ENCODE data around the gene MYOCD.
"Not testable (repeated sequence)": the region's sequence is repeated elsewhere in the genome, so short reads cannot be mapped to it uniquely, and the experiment has no call there.

Gene MYOCD

GRCh38 chr17:12665263-12666210 is at the start of gene MYOCD:
MYOCD (plus strand) TSS chr17:12665890; CDS start chr17:12666189, 299 bp downstream.
- DNase-seq: no peak
- in situ Hi-C loops (cut with HindIII; ENCODE audit: low pct_ligation_motif_present, low pct_unique_long_range_greater_than_20kb, low sequenced_read_pairs): no loop called here

- in situ Hi-C loops (cut with HindIII; ENCODE audit: low pct_ligation_motif_present, low pct_unique_long_range_greater_than_20kb, low sequenced_read_pairs): no loop called here
- no peak for DNase-seq
Measured at GRCh38 chr17:12616161-12616560, 49.5 kb upstream of the MYOCD start.

- in situ Hi-C loops (cut with HindIII; ENCODE audit: low pct_ligation_motif_present, low pct_unique_long_range_greater_than_20kb, low sequenced_read_pairs): no loop called here
Measured at GRCh38 chr17:12618557-12618956, 47.1 kb upstream of the MYOCD start.

GRCh38 chr17:12619459-12620199 is 46.1 kb upstream of the MYOCD start:
- in situ Hi-C loops (cut with HindIII; ENCODE audit: low pct_ligation_motif_present, low pct_unique_long_range_greater_than_20kb, low sequenced_read_pairs): no loop called here
- DNase-seq: no peak

More at GRCh38 chr17:12618557-12618956, 47.1 kb upstream of the MYOCD start:
- DNase-seq: no peak

GRCh38 chr17:12620200-12620720 is 45.4 kb upstream of the MYOCD start:
- DNase-seq: no peak
- in situ Hi-C loops (cut with HindIII; ENCODE audit: low pct_ligation_motif_present, low pct_unique_long_range_greater_than_20kb, low sequenced_read_pairs): no loop called here

- in situ Hi-C loops (cut with HindIII; ENCODE audit: low pct_ligation_motif_present, low pct_unique_long_range_greater_than_20kb, low sequenced_read_pairs): no loop called here
- DNase-seq: no peak
Measured at GRCh38 chr17:12622726-12623125, 43.0 kb upstream of the MYOCD start.

GRCh38 chr17:12623220-12623848 is 42.4 kb upstream of the MYOCD start:
- DNase-seq: no peak
- in situ Hi-C loops (cut with HindIII; ENCODE audit: low pct_ligation_motif_present, low pct_unique_long_range_greater_than_20kb, low sequenced_read_pairs): no loop called here

- DNase-seq: no peak
- in situ Hi-C loops (cut with HindIII; ENCODE audit: low pct_ligation_motif_present, low pct_unique_long_range_greater_than_20kb, low sequenced_read_pairs): no loop called here
Measured at GRCh38 chr17:12624211-12624610, 41.5 kb upstream of the MYOCD start.

- in situ Hi-C loops (cut with HindIII; ENCODE audit: low pct_ligation_motif_present, low pct_unique_long_range_greater_than_20kb, low sequenced_read_pairs): no loop called here
- DNase-seq: no peak
Measured at GRCh38 chr17:12625092-12625491, 40.6 kb upstream of the MYOCD start.

GRCh38 chr17:12627177-12627629 is 38.5 kb upstream of the MYOCD start:
- in situ Hi-C loops (cut with HindIII; ENCODE audit: low pct_ligation_motif_present, low pct_unique_long_range_greater_than_20kb, low sequenced_read_pairs): no loop called here

GRCh38 chr17:12627781-12628451 is 37.8 kb upstream of the MYOCD start:
- in situ Hi-C loops (cut with HindIII; ENCODE audit: low pct_ligation_motif_present, low pct_unique_long_range_greater_than_20kb, low sequenced_read_pairs): no loop called here

More at GRCh38 chr17:12627177-12627629, 38.5 kb upstream of the MYOCD start:
- DNase-seq: no peak

GRCh38 chr17:12631076-12631475 is 34.6 kb upstream of the MYOCD start:
- in situ Hi-C loops (cut with HindIII; ENCODE audit: low pct_ligation_motif_present, low pct_unique_long_range_greater_than_20kb, low sequenced_read_pairs): no loop called here
- no peak for DNase-seq

More at GRCh38 chr17:12627781-12628451, 37.8 kb upstream of the MYOCD start:
- DNase-seq: no peak

- no peak for DNase-seq
- in situ Hi-C loops (cut with HindIII; ENCODE audit: low pct_ligation_motif_present, low pct_unique_long_range_greater_than_20kb, low sequenced_read_pairs): no loop called here
Measured at GRCh38 chr17:12632785-12633184, 32.9 kb upstream of the MYOCD start.

GRCh38 chr17:12634789-12635414 is 30.8 kb upstream of the MYOCD start:
- no peak for DNase-seq
- in situ Hi-C loops (cut with HindIII; ENCODE audit: low pct_ligation_motif_present, low pct_unique_long_range_greater_than_20kb, low sequenced_read_pairs): no loop called here

GRCh38 chr17:12635996-12636395 is 29.7 kb upstream of the MYOCD start:
- in situ Hi-C loops (cut with HindIII; ENCODE audit: low pct_ligation_motif_present, low pct_unique_long_range_greater_than_20kb, low sequenced_read_pairs): not testable (repeated sequence)

GRCh38 chr17:12637015-12637414 is 28.7 kb upstream of the MYOCD start:
- DNase-seq: peak; percentile 42

More at GRCh38 chr17:12635996-12636395, 29.7 kb upstream of the MYOCD start:
- DNase-seq: not testable (repeated sequence)

GRCh38 chr17:12637745-12638651 is 27.7 kb upstream of the MYOCD start:
- no peak for DNase-seq
- in situ Hi-C loops (cut with HindIII; ENCODE audit: low pct_ligation_motif_present, low pct_unique_long_range_greater_than_20kb, low sequenced_read_pairs): no loop called here

More at GRCh38 chr17:12637015-12637414, 28.7 kb upstream of the MYOCD start:
- in situ Hi-C loops (cut with HindIII; ENCODE audit: low pct_ligation_motif_present, low pct_unique_long_range_greater_than_20kb, low sequenced_read_pairs): no loop called here

All from ACHN (cell line).